HCT116 (cell line): ENCODE data around the gene SLC35E2B.

Experiments used
- CTCF ChIP-seq, 3 experiments: fragments of 200-600 bp in 1 of 3; sonication (generic) in 1 of 3; IDR thresholded peaks in 2 of 3; conservative IDR thresholded peaks in 1 of 3; 2 replicates each; pipeline ENCODE4 v1.5.1; 2012 to 2017; ENCODE audit warnings: low read depth in 2 of 3, low read length in 2 of 3, antibody characterized with exemption in 1 of 3, borderline replicate concordance in 1 of 3, control low read depth in 1 of 3, mild to moderate bottlenecking in 1 of 3, mixed read lengths in 1 of 3, mixed run types in 1 of 3, moderate library complexity in 1 of 3; ENCODE audit not compliant: insufficient read depth in 1 of 3
- EZH2 ChIP-seq: fragments of 200-600 bp; sonication (generic); IDR thresholded peaks from 2 replicates; pipeline ENCODE4 v1.6.1; 2017; ENCODE audit warnings: antibody characterized with exemption, mixed run types
- FOSL1 ChIP-seq: IDR thresholded peaks from 2 replicates; pipeline ENCODE4 v1.6.1; 2012; ENCODE audit warnings: low read depth
- JUND ChIP-seq: IDR thresholded peaks from 2 replicates; pipeline ENCODE4 v1.6.1; 2012
- MAX ChIP-seq: IDR thresholded peaks from 2 replicates; pipeline ENCODE4 v1.6.1; 2012
- POLR2A ChIP-seq: IDR thresholded peaks from 2 replicates; pipeline ENCODE4 v1.7.0; 2011; ENCODE audit warnings: borderline replicate concordance; ENCODE audit not compliant: insufficient read depth, insufficient read length; ENCODE audit errors: extremely low read depth
- POLR2AphosphoS5 ChIP-seq: IDR thresholded peaks from 2 replicates; pipeline ENCODE4 v1.6.1; 2011; ENCODE audit warnings: mild to moderate bottlenecking, low read depth, low read length, moderate library complexity
- RAD21 ChIP-seq: IDR thresholded peaks from 2 replicates; pipeline ENCODE4 v1.6.1; 2012; ENCODE audit warnings: low read depth, mild to moderate bottlenecking
- SP1 ChIP-seq: IDR thresholded peaks from 2 replicates; pipeline ENCODE4 v1.6.1; 2012; ENCODE audit warnings: low read depth
- SRF ChIP-seq: IDR thresholded peaks from 2 replicates; pipeline ENCODE4 v1.6.1; 2012; ENCODE audit warnings: low read depth
- ZBTB33 ChIP-seq: IDR thresholded peaks from 2 replicates; pipeline ENCODE4 v1.6.1; 2011; ENCODE audit warnings: mild to moderate bottlenecking, low read length, moderate library complexity; ENCODE audit not compliant: insufficient replicate concordance; ENCODE audit errors: extremely low read depth
- ZNF274 ChIP-seq: fragments of 200-500 bp; sonication (Bioruptor generic); IDR thresholded peaks from 2 replicates; pipeline ENCODE4 v1.6.1; 2014; ENCODE audit warnings: mild to moderate bottlenecking, low read depth, low read length, inconsistent platforms

- TF ChIP-seq CTCF (IDR thresholded peaks at IDR 0.05 in 2 of 3, conservative IDR thresholded peaks at IDR 0.05 in 1 of 3; ENCODE audit: borderline replicate concordance in 1 of 3, insufficient read depth in 1 of 3, low read depth in 2 of 3, low read length in 2 of 3) (no peak), POLR2AphosphoS5 (no peak), POLR2A (no peak), MAX (no peak), FOSL1 (no peak), SRF (no peak), JUND (no peak), EZH2 (no peak), ZNF274 (no peak), ZBTB33 (no peak), RAD21 (no peak), SP1 (no peak)
Observed at GRCh38 chr1:1612104-1612400, 80.5 kb downstream of the SLC35E2B start.
